Mesenchymal stem cell (in vitro differentiated cells and primary cell): Measurements from ENCODE around the gene SMG1.
"Not testable (repeated sequence)": the region's sequence is repeated elsewhere in the genome, so short reads cannot be mapped to it uniquely, and the experiment has no call there.

Source experiments
- DNase-seq: peaks from one replicate; pipeline ENCODE4 v3.0.0-alpha.2; 2013
- H2AFZ ChIP-seq: one replicate; pipeline ENCODE4 v1.6.1; 2013; ENCODE audit warnings: low read depth, mild to moderate bottlenecking, control low read depth, inconsistent platforms, low read length, moderate library complexity
- H2AK5ac ChIP-seq: 2 replicates; pipeline ENCODE4 v1.6.1; 2013; ENCODE audit warnings: low read length, moderate library complexity, mild to moderate bottlenecking, inconsistent platforms; ENCODE audit not compliant: severe bottlenecking
- H2BK120ac ChIP-seq: one replicate; pipeline ENCODE4 v1.6.1; 2013; ENCODE audit warnings: low read depth, mild to moderate bottlenecking, inconsistent platforms, low read length, moderate library complexity
- H2BK12ac ChIP-seq, 2 experiments: one replicate each; pipeline ENCODE4 v1.6.1; 2013; ENCODE audit warnings: inconsistent platforms in 2 of 2, low read length in 2 of 2, mild to moderate bottlenecking in 2 of 2, moderate library complexity in 2 of 2, control low read depth in 1 of 2
- H2BK15ac ChIP-seq: one replicate; pipeline ENCODE4 v1.6.1; 2013; ENCODE audit warnings: mild to moderate bottlenecking, low read depth, inconsistent platforms; ENCODE audit not compliant: poor library complexity, severe bottlenecking
- H2BK5ac ChIP-seq: 2 replicates; pipeline ENCODE4 v1.6.1; 2013; ENCODE audit warnings: low read depth, mild to moderate bottlenecking, low read length, control low read depth, inconsistent platforms; ENCODE audit not compliant: poor library complexity, severe bottlenecking
- H3K14ac ChIP-seq, 2 experiments: one replicate each; pipeline ENCODE4 v1.6.1; 2013; ENCODE audit warnings: inconsistent platforms in 2 of 2, low read length in 2 of 2, control low read depth in 1 of 2, mild to moderate bottlenecking in 1 of 2, moderate library complexity in 1 of 2
- H3K18ac ChIP-seq, 2 experiments: one replicate each; pipeline ENCODE4 v1.6.1; 2013; ENCODE audit warnings: inconsistent platforms in 2 of 2, low read length in 2 of 2, control low read depth in 1 of 2, low read depth in 1 of 2, mild to moderate bottlenecking in 1 of 2
- H3K23ac ChIP-seq, 2 experiments: one replicate each; pipeline ENCODE4 v1.6.1; 2013; ENCODE audit warnings: inconsistent platforms in 2 of 2, low read length in 2 of 2, mild to moderate bottlenecking in 2 of 2, moderate library complexity in 2 of 2, control low read depth in 1 of 2
- H3K27ac ChIP-seq: 2 replicates; pipeline ENCODE4 v1.5.1; 2013; ENCODE audit warnings: mild to moderate bottlenecking, moderate library complexity, low read length, control low read depth, inconsistent platforms; ENCODE audit not compliant: poor library complexity, severe bottlenecking
- H3K27me3 ChIP-seq, 2 experiments: 2 replicates each; pipeline versions ENCODE4 v1.6.1 to v1.7.0; 2013; ENCODE audit warnings: low read length in 2 of 2, mild to moderate bottlenecking in 2 of 2, moderate library complexity in 2 of 2, control low read depth in 1 of 2, inconsistent platforms in 1 of 2; ENCODE audit not compliant: control insufficient read depth in 1 of 2, insufficient read depth in 1 of 2
- H3K36me3 ChIP-seq, 2 experiments: 2 replicates each; pipeline versions ENCODE4 v1.6.1 to v1.7.0; 2013; ENCODE audit warnings: low read length in 2 of 2, control low read depth in 1 of 2, inconsistent platforms in 1 of 2, low read depth in 1 of 2, mild to moderate bottlenecking in 1 of 2; ENCODE audit not compliant: insufficient read depth in 2 of 2, control insufficient read depth in 1 of 2
- H3K4ac ChIP-seq, 2 experiments: one replicate each; pipeline ENCODE4 v1.6.1; 2013; ENCODE audit warnings: inconsistent platforms in 2 of 2, low read length in 2 of 2, mild to moderate bottlenecking in 2 of 2, moderate library complexity in 2 of 2, control low read depth in 1 of 2, low read depth in 1 of 2
- H3K4me1 ChIP-seq: 2 replicates; pipeline ENCODE4 v1.6.1; 2013; ENCODE audit warnings: low read depth, low read length, control low read depth; ENCODE audit not compliant: control insufficient read depth, insufficient read depth
- H3K4me2 ChIP-seq: 2 replicates; pipeline ENCODE4 v1.6.1; 2013; ENCODE audit warnings: low read length, mild to moderate bottlenecking, inconsistent platforms; ENCODE audit not compliant: poor library complexity, severe bottlenecking
- H3K4me3 ChIP-seq, 2 experiments: 2 replicates each; pipeline versions ENCODE4 v1.5.1 to v1.7.0; 2013; ENCODE audit warnings: low read length in 2 of 2, mild to moderate bottlenecking in 2 of 2, control low read depth in 1 of 2, low read depth in 1 of 2; ENCODE audit not compliant: insufficient read depth in 1 of 2
- H3K79me1 ChIP-seq: replicated peaks from 2 replicates; pipeline ENCODE4 v1.6.1; 2013; ENCODE audit warnings: mild to moderate bottlenecking, control low read depth, low read length, inconsistent platforms; ENCODE audit not compliant: poor library complexity, severe bottlenecking
- H3K9ac ChIP-seq: 2 replicates; pipeline ENCODE4 v1.7.0; 2013; ENCODE audit warnings: mild to moderate bottlenecking, low read length, moderate library complexity
- H3K9me3 ChIP-seq: 2 replicates; pipeline ENCODE4 v1.7.0; 2013; ENCODE audit warnings: mild to moderate bottlenecking, low read length; ENCODE audit not compliant: control insufficient read depth
- H4K8ac ChIP-seq: one replicate; pipeline ENCODE4 v1.6.1; 2013; ENCODE audit warnings: inconsistent platforms, mild to moderate bottlenecking, low read length, moderate library complexity
- H4K91ac ChIP-seq: one replicate; pipeline ENCODE4 v1.6.1; 2013; ENCODE audit warnings: mild to moderate bottlenecking, low read length, inconsistent platforms
- WGBS: methylation state at CpG from one replicate; pipeline ENCODE4 v1.1.7; 2013; ENCODE audit warnings: mixed read lengths; 5-methylcytosine and 5-hydroxymethylcytosine counted together

Gene SMG1

DNA sequence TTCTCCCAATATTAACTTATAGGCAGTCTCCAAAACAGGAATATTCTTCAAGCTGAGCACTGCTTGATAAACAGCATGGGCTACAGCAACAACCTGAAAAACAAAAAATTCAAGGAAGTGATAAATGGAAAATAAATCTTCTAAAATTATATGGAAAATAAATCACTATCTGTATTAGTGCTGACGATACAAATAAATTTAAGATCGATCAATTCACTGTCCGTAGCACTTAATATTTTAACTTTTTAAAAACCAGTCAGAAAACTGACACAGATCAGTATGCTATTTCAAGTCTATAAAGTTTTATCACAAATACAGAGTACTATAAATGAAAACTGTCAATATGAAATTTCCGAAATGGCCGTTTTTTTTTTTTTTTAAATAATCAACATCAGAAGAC, 49.9 kb downstream of the SMG1 start:
- not testable (repeated sequence) for H3K4me2 ChIP-seq, H3K4ac ChIP-seq, H2BK12ac ChIP-seq, H4K8ac ChIP-seq, H3K9me3 ChIP-seq, H3K18ac ChIP-seq, H4K91ac ChIP-seq, H2AFZ ChIP-seq, H3K27ac ChIP-seq, H2BK5ac ChIP-seq, H2BK120ac ChIP-seq, H3K4me3 ChIP-seq, H3K4me1 ChIP-seq, H2AK5ac ChIP-seq, H3K79me1 ChIP-seq, H3K14ac ChIP-seq, H3K27me3 ChIP-seq, H3K9ac ChIP-seq, H2BK15ac ChIP-seq, H3K23ac ChIP-seq, DNase-seq
- WGBS, result 100% methylated on average over 3 of the region's 5 CpGs
- H3K36me3 ChIP-seq, result peaks cover 11 to 48% of the 10 kb centered on the region in 2 experiments

GRCh38 chr16:18869043-18869771, 57.0 kb downstream of the SMG1 start:
- H3K79me1 ChIP-seq, H4K8ac ChIP-seq, H2AFZ ChIP-seq, DNase-seq, H3K27me3 ChIP-seq, H3K14ac ChIP-seq, H3K4me1 ChIP-seq, H2BK12ac ChIP-seq, H2BK15ac ChIP-seq, H3K18ac ChIP-seq, H3K23ac ChIP-seq, H3K4me3 ChIP-seq, H3K9me3 ChIP-seq, H3K4ac ChIP-seq, H4K91ac ChIP-seq, H2BK5ac ChIP-seq, H2BK120ac ChIP-seq, H3K9ac ChIP-seq, H3K4me2 ChIP-seq, H2AK5ac ChIP-seq: not testable (repeated sequence)
- no CpG with 5 or more reads among the region's 2 CpGs for WGBS
- Histone ChIP-seq H3K27ac (peak overlapping the region; percentile 83), H3K36me3 (peaks cover 12 to 69% of the 10 kb centered on the region in 2 experiments)

DNA sequence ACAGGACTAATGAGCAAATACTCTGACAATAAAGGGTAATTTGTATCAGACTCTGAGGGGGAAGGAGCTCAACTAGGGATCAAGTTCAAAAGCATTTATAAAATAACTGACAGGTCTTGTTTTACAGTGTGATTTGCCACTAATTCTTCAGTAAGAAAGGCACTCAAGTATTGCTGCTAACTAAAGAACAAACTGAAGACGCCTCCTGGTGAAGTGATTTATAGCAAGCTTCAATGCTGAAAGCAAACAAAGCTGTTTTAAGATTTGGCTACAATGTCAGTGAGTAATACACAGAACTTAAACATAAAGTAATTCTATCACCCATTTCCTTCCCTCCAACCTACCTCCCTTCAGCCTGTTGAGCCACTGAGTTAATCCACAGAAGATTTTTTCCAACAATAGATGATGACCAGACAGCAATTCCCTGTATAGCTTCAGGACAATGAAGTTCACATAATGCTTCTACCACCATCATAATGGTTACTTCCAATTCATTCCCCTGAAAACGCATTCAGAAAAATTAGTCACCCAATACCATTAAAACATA, 59.9 kb downstream of the SMG1 start:
- H3K9ac ChIP-seq, H3K4me3 ChIP-seq, H3K27me3 ChIP-seq, H2BK5ac ChIP-seq, H3K4me2 ChIP-seq, H3K4me1 ChIP-seq, H2AK5ac ChIP-seq, H3K18ac ChIP-seq, H3K79me1 ChIP-seq, H2BK12ac ChIP-seq, H4K91ac ChIP-seq, H4K8ac ChIP-seq, H3K14ac ChIP-seq, H3K4ac ChIP-seq, H2BK120ac ChIP-seq, H2BK15ac ChIP-seq, H3K23ac ChIP-seq, H3K9me3 ChIP-seq, H2AFZ ChIP-seq: not testable (repeated sequence)
- peak overlapping the region; percentile 57 for H3K27ac ChIP-seq
- H3K36me3 ChIP-seq, result peaks cover 6 to 57% of the 10 kb centered on the region in 2 experiments
- DNase-seq, result peak; percentile 50
- no CpG with 5 or more reads among the region's 2 CpGs for WGBS

DNA sequence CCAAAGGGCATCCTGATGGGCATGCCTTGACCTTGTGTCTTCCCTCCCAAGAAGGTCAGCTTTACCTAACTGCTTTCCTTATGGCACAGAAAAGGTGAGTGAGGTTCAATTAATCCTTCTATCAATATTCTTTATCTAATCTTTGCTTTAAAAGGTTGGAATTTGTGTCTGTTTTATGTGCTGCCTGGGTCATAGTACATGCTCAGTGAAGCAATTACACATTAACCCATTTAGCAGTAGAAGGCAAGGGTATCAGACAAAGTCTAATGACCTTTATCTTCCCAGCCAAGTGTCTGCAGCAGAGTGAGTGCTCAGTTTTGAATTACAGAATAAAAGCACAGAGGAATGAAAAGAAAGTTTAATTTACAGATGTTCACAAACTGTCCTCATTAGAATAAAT, 63.3 kb downstream of the SMG1 start:
- H3K79me1 ChIP-seq, H3K23ac ChIP-seq, H3K27ac ChIP-seq, H3K9me3 ChIP-seq, DNase-seq, H2AFZ ChIP-seq, H4K8ac ChIP-seq, H2BK15ac ChIP-seq, H2AK5ac ChIP-seq, H2BK5ac ChIP-seq, H3K18ac ChIP-seq, H3K27me3 ChIP-seq, H3K4me2 ChIP-seq, H3K14ac ChIP-seq, H3K9ac ChIP-seq, H3K4me3 ChIP-seq, H3K4me1 ChIP-seq, H2BK12ac ChIP-seq, H3K4ac ChIP-seq, H2BK120ac ChIP-seq, H4K91ac ChIP-seq: not testable (repeated sequence)
- peaks cover 6 to 38% of the 10 kb centered on the region in 2 experiments for H3K36me3 ChIP-seq
